ENCODE results near the gene TLL1. TPM values are rescaled to one million over a fixed set of nuclear protein-coding genes. Genes with fewer than 3 reads are reported as not detected.

The TLL1 gene
- total RNA-seq, 1 experiment from 2014 or later, result not detected

GRCh38 chr4:166091146-166091545 lies 218.1 kb downstream of the TLL1 start:
- no peaks in the 10 kb centered on the region for H4K20me1 ChIP-seq (ENCODE audit: control insufficient read depth, insufficient read depth, insufficient read length)
- H3K4me2 ChIP-seq (ENCODE audit: insufficient read depth, insufficient read length, low read length), result no peak overlapping the region
- no peak overlapping the region for H3K9ac ChIP-seq (ENCODE audit: extremely low read depth, insufficient read length, low read length)
- H2BK12ac ChIP-seq (ENCODE audit: insufficient read length, low read depth, low read length), result no peak overlapping the region
- WGBS (ENCODE audit: extremely low coverage, insufficient read length, low lambda C conversion rate), result no CpG with 5 or more reads among the region's 3 CpGs
- H2AFZ ChIP-seq (ENCODE audit: low read length), result no peak overlapping the region
- H3K4me1 Mint-ChIP-seq, result peaks cover 0 to 2% of the 10 kb centered on the region in 2 experiments; a peak in 3 of 4 replicates
- H3K56ac ChIP-seq (ENCODE audit: insufficient read length, low read depth, low read length), result no peak overlapping the region
- H3K14ac ChIP-seq (ENCODE audit: insufficient read depth, low read length), result no peak overlapping the region
- no peak overlapping the region for H4K5ac ChIP-seq (ENCODE audit: insufficient read length, low read depth, low read length)
- H4K91ac ChIP-seq (ENCODE audit: insufficient read length, low read depth, low read length), result no peak overlapping the region
- no peak overlapping the region for H3T11ph ChIP-seq (ENCODE audit: low read length)
- H2BK120ac ChIP-seq (ENCODE audit: low read depth, low read length, poor library complexity, severe bottlenecking), result no peak overlapping the region
- H3K9me3 Mint-ChIP-seq, result no peaks in the 10 kb centered on the region
- no peak overlapping the region for H4K8ac ChIP-seq (replicated peaks; ENCODE audit: insufficient read length, low read depth, low read length)
- H3K27me3 ChIP-seq (ENCODE audit: insufficient read depth, low read length), result no peaks in the 10 kb centered on the region
- no peak for TF ChIP-seq CTCF (conservative IDR thresholded peaks at IDR 0.05)
- H3K4ac ChIP-seq (ENCODE audit: low read depth, low read length), result no peak overlapping the region
- DNase-seq, result no peak
- H3K9me3 ChIP-seq (ENCODE audit: control insufficient read depth, low read depth, low read length), result no peaks in the 10 kb centered on the region
- H2AK5ac ChIP-seq (ENCODE audit: insufficient read length, low read length), result no peak overlapping the region
- no peak overlapping the region for H3K27ac Mint-ChIP-seq
- H3K23ac ChIP-seq (ENCODE audit: insufficient read length, low read depth, low read length), result no peak overlapping the region
- H3K79me2 ChIP-seq (ENCODE audit: insufficient read depth, low read length), result no peaks in the 10 kb centered on the region
- H3K27me3 Mint-ChIP-seq (ENCODE audit: low read depth), result no peaks in the 10 kb centered on the region
- H3K4me1 ChIP-seq (ENCODE audit: insufficient read depth, low read length), result no peaks in the 10 kb centered on the region
- H3K23me2 ChIP-seq (ENCODE audit: insufficient read length, low read depth, low read length, poor library complexity, severe bottlenecking), result no peaks in the 10 kb centered on the region
- no peak overlapping the region for H2BK15ac ChIP-seq (ENCODE audit: low read depth, low read length)
- H2BK5ac ChIP-seq (ENCODE audit: insufficient read length, low read length), result no peak overlapping the region
- no peaks in the 10 kb centered on the region for H3K79me1 ChIP-seq (ENCODE audit: insufficient read depth, low read depth, low read length, poor library complexity, severe bottlenecking)
- no peak overlapping the region for H3K18ac ChIP-seq (ENCODE audit: insufficient read length, low read depth, low read length)
- no peaks in the 10 kb centered on the region for H3K36me3 Mint-ChIP-seq (ENCODE audit: insufficient read depth in 1 of 3, low read depth in 3 of 3)
- H2BK20ac ChIP-seq (ENCODE audit: low read depth, low read length, poor library complexity, severe bottlenecking), result no peak overlapping the region
- H3K4me3 Mint-ChIP-seq, result no peak overlapping the region
- no peak overlapping the region for H3K27ac ChIP-seq (ENCODE audit: insufficient read length, low read depth, low read length)
